GM19099 (cell line): ENCODE data around the gene KIAA0930.

Source experiments
- POLR2A ChIP-seq: IDR thresholded peaks from 3 replicates; pipeline ENCODE4 v1.6.1; 2011; ENCODE audit warnings: low read depth; ENCODE audit not compliant: insufficient read length; ENCODE audit errors: extremely low read depth

Gene KIAA0930

DNA sequence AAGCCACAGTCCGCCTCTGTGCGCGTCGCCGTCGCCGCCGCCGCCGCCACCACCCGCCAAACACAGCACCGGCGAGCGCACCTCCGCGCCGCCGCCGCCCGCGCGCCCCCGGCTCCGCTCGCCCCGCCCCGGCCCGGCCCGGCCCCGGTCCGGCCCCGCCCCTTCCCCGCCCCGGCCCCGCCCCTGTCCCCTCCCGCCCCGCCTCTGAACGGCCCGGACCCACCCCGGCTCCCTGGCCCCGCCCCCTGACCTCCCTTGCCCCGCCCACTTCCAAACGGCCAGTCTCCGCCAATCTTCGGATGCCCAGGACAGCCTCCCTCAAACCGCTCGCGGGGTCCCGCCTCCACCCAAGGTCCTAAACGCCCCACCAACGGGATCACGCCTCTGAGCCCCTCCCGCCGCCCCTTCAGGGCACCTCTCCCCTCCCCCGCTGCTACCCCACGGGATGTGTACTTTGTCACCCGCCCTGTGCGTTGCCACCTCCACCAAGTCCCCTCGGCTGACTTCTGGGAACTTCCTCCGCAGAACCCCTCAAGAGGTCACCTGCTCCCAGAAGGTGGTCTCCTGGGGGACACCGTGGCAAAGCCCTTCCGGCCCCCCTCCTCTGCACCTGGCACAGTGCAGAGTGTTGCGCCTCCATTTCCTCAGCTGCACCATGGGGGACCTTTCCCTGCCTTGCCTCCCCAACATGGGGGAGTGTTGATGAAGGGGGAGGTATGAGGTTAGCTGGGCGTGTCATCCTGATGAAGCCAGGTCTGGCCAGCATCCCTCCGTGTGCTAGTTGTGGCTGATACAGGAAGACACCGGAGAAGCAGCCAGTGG is at the start of gene KIAA0930:
TSS of gene KIAA0930 (minus strand) at position 85 of the 822 bp plus-strand sequence. CDS start 191 bp downstream, outside the sequence.
- TF ChIP-seq POLR2A = peak; percentile 50

DNA sequence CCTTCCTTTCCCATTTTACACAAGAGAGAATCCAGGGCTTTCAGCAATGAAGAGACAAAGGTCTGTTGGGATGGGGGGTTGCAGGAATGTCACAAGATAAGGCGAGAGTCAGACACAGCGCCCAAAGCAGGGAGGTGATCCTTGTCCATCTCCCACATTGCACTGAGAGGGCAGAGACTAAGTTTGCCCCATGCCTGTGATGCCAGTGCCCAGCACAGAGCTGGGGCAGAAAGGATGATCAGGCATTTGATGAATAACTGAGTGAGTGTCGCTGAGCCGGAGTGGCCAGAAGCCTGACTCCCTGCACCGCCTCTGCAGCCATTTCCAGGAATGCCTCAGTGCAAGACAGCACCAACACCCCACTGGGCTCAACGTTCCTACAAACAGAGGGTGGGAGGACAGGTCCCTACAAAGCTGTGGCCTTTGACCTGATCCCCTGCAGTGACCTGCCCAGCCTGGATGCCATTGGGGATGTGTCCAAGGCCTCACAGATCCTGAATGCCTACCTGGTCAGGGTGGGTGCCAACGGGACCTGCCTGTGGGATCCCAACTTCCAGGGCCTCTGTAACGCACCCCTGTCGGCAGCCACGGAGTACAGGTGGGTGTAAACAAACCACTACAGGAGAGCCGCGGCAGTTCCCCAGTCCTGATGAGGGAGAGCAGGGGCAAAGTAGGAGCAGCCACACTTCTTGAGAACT is 46.3 kb upstream of the KIAA0930 start:
- no peak for TF ChIP-seq POLR2A

DNA sequence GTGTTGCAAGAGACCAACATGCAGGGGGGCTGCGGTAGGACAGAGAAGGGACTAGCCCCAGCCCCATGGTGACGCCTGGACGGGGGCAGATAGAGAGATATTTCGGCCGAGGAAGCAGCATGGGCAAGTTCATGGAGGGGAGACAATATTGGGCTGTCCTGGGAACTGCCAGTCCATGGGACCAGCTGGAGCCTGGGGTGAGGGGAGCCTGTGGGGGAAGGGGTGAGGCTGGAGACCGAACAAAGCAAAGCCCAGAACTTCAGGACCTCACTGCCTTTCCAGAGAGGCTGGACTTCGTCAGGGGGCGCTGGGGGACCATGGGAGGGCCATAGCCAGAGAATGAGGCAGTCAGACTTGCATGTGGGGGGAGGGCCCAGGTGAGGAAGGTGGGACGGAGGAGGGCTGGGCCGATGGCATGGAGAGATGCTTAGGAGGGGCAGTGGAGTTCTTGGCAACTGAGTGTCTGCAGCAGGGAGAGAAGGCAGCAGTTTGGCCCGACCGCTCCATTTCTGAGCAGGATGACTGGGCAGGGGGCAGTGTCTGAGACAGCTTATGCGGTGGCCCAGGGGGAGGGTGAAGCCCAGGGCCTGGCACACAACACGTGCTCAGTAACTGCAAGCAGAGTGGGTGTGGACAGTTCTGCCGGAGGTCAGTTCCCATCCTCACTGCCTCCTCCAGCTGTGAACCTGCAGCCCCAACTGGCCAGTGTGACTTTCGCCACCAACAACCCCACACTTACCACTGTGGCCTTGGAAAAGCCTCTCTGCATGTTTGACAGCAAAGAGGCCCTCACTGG is 44.8 kb upstream of the KIAA0930 start:
- TF ChIP-seq POLR2A = no peak

DNA sequence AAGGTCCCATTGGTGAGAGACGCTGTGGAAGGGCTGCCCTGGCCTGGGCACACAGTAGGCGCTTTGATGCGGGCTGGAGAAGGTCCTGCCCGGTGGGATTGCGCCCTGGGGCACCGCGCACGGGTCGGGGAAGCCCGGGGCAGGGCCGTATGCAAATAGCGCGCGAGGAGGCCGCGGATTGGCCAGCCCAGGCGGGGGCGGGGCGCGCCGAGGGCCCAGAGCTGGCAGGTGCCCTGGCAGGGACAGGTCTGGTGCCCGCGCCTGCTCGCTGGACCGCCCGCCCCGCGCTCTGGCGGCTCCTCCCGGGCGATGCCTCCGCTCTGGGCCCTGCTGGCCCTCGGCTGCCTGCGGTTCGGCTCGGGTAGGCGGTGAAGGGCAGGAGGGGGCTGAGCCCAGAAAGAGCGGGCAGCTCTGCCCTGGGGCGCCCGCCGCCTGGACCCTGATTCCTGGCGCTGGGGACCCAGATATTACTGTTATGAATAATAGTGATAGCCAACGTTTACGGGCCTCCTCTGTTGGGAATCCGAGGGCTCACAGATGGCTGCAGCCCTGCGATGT is 44.1 kb upstream of the KIAA0930 start, which contains the start of gene UPK3A:
TSS of gene UPK3A (plus strand) at position 245 of the 558 bp plus-strand sequence. CDS start at position 310, 65 bp downstream.
- no peak for TF ChIP-seq POLR2A

DNA sequence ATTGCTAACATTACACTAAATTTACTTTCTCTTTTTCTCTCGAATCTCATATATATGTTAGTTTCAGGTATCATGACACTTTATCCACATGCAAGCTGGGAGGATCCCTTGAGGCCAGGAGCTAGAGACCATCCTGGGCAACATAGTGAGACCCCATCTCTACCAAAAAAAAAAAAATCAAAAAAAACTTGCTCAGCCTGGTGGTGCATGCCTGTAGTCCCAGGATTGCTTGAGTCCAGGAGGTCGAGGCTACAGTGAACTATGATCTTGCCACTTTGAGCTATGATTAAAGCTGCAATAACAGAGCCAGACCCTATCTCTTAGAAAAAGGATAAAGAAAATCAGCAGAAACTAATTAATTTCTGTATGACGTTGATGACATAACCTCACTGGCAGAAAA is 40.3 kb upstream of the KIAA0930 start:
- no peak for TF ChIP-seq POLR2A

DNA sequence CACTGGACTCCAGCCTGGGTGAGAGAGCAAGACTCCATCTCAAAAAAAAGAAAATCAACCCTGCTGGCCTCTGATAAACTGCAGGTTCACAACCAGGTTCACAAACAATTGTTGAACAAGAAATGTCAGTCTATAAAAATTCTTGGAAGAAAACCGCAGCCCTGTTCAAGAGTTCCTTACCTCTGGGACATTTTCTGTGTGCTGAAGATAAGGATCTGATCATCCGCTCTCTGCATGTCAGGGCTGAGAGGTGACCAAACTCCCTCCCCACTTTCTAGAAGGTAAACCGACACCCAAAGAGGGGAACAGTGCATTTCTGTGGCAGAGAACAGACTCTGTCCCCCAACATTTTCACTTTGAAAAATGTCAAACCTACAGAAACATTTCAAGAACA is 39.9 kb upstream of the KIAA0930 start:
- no peak for TF ChIP-seq POLR2A

DNA sequence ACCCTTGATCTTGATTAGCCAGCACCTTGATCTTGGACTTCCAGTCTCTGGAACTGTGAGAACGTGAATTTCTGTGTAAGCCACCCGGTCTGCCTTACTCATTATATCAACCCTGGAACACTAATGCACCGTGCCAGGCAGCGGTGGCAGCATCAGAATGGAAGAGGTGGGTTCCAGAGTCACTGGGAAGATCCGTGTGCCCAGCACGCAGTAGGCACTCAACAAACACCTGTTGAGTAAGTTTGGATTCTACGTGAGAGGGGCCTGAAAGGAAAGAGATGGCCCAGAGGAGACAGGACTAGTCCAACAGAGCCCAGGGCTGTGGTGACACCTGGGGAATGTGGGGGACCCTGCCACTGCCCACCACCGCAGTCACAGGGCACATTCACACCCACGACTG is 37.4 kb upstream of the KIAA0930 start:
- no peak for TF ChIP-seq POLR2A

DNA sequence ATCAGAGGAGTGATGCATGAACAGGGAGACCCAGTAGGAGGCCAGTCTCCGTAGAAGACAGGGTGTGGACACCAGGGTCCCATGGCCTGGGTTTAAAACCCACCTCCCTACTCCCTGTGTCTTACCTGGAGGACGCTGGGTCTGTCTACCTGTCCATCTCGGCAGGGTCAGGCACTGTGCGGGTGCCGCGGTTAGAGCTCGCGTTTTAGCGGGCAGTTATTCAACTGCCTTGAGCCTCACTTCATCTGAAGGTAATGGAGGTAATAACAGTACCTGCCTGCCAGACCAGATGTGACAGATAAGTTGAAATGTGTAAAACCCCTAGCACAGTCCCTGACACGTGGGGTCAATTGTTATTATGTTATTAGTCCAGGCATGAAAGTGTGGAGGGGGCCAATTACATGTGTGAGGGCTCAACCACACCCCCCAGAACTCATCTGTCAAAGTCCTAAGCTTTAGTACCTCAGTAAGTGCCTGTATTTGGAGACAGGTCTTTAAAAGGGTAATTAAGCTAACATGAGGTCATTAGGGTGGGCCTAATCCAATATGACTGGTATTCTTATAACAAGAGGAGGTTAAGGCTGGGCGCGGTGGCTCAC is 35.9 kb upstream of the KIAA0930 start:
- no peak for TF ChIP-seq POLR2A

DNA sequence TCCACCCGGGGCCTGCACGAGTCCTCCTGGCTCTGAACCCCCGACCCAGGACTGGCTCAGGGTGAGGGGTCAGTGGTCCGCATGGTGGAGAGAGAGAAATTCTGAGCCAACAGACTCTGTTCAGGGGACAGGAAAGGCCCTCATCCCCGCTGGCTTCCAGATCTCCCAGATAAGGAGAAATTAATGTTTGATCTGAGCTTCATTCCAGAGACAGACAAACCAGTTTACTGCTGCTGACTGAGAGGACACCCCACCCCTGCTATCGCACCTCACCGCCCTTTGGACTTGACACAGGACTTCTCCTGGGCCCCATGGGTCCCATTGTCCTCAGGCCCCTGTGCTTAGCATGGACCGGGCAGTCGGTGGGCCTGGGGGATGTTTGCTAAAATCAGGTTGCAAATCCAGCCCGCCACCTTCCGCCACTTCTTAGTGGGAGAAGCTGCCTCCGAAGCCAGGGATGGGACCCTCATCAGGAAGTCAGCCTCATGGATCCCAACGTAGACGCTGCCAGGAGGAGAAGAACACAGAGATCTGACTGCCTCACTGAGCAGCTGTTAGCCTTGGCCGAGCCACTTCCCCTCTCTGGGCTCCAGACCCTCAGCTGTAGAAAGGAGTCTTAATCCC is 32.9 kb upstream of the KIAA0930 start:
- no peak for TF ChIP-seq POLR2A

DNA sequence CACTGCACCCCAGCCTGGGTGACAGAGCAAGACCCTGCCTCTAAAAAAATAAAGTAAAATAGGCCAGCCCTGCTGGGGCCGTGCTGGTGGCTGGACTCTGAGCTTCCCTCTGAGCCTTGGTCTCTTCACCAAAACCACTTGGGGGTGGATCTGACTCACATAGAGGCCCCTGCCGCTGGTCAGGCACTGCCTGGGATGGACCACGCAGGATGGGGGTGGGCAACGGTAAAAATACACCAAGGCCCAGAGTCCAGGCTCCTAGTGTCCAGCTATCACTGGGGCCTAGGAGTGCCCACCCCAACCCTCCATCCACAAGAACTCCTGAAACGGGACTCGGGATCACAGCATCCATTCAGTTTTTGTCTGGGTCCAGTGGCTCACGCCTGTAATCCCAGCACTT is 31.8 kb upstream of the KIAA0930 start:
- TF ChIP-seq POLR2A = no peak

DNA sequence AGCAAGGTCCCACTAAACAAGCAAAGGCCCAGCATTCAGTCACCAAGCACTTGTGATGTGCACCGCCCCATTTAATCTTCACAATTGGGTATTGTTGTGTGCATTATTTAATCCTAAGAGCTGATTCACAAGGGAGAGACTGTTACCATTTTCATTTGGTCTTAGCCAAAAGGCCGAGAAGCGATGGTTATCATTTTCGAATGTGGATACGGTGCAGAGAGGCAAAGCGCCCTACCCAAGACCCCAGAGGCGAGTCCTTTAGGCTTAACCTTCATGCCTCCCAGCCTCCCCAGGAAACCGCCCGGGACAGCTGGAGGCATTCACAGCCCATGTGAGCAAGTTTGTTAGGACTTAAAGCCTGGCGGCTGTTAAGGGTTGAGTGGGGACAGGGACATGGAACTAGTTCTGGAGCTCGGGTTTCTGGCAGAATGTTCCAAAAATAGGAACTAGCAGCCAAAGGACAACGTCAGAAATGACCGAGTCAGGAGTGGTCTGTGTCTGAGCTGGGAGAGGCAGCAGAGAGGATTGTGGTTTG is 31.0 kb upstream of the KIAA0930 start:
- no peak for TF ChIP-seq POLR2A

DNA sequence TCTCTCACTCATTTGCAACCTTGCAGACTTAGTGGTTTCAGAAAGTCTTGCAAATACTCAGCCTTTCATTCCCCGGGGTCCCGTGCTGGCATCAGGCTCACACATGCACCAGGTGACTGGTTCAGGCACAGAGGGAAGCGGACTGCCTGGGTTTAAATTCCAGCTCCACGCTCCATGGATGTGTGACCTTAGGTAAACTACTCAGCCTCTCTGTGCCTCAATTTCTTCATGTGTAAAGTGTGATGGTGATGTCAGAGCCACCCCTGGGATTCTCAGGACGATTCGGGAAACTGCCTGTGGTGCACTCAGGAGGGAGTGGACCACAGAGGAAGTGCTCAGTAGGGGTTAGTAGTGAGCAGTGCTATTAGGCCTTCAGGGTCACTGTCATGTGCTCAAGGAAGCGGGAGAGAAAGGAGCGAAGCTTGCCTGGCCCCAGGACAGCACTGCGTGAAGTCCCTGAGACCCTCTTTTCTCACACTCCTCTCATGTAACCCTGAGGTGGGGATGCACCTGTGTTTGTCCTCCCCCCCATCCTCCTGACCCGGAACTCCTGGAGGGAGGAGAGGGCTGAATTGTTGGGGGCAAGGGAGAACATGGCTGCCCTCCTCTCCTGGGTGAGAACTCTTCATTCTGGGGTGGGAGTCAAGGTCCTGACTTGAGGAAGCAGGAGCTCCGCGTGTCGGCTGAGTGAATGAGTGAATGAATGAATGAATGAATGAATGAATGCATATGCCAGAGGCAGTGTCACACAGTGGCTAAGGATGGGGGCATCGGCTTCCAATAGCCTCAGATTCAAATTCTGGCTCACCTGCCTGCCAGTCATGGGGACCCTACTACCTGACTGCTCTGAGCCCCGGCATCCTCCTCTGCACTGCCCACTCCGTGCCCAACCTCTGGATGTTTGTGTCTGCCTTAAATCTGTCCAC is 29.7 kb upstream of the KIAA0930 start:
- TF ChIP-seq POLR2A = no peak
